Loucy (cell line): Measurements from ENCODE around the gene PLXNA3.

Experiments used
- CTCF ChIP-seq: fragments of 200-600 bp; sonication (generic); conservative IDR thresholded peaks from 2 replicates; pipeline ENCODE4 v1.5.1; 2014; ENCODE audit warnings: mild to moderate bottlenecking, antibody characterized with exemption, low read length
- EZH2phosphoT487 ChIP-seq: fragments of 200-600 bp; IDR thresholded peaks from 2 replicates; pipeline ENCODE4 v1.6.1; 2018; ENCODE audit warnings: antibody characterized with exemption, mild to moderate bottlenecking, moderate library complexity, borderline replicate concordance

GRCh38 chrX:154463611-154464220, 5.6 kb downstream of the PLXNA3 start:
- TF ChIP-seq EZH2phosphoT487 (no peak), CTCF (no peak)
